ENCODE measurements around the gene OR10G3. TPM values are rescaled to one million over a fixed set of nuclear protein-coding genes. Genes with fewer than 3 reads are reported as not detected.

Gene OR10G3
- total and polyA plus RNA-seq, 2 of the 4 experiments (the other 2 are of a cell fraction): not detected

DNA sequence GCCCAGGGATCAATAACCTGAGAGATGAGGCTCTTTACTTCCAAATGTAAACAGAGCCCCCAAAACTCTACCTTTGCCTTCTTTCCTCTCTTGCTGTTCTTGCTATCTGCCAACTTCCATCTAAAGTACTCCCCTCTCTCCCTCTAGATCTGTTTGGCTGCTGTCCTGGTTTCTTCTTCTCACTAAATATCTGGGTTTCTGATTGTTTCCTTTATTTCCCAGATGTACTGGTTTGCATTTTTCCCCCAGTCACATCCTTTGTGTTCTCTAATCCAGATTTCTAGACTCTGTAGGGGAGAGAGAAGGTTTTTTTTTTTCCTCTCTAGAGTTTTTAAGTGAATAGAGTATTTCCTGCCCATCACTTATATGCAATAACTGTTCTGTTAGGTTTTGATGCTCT is 46.6 kb downstream of the OR10G3 start:
- 0 out of 2 replicates have a peak, but pooled peaks cover 1% of the 10 kb centered on the region for H3K9me3 ChIP-seq (ENCODE audit: control insufficient read depth, insufficient read depth, low read length)
- H3K9me1 ChIP-seq (ENCODE audit: insufficient read depth, low read length): no peaks in the 10 kb centered on the region
- H2AK5ac ChIP-seq (ENCODE audit: low read depth, low read length): no peak overlapping the region
- no peak overlapping the region for H4K5ac ChIP-seq (ENCODE audit: low read depth, low read length)
- dilution Hi-C loops (cut with HindIII; ENCODE audit: low sequenced_read_pairs, unreplicated experiment): no loop called here
- no peak overlapping the region for H3K27ac ChIP-seq (ENCODE audit: insufficient read depth, low read length)
- ATAC-seq (ENCODE audit: low read depth) (no peak), DNase-seq (no peak)
- ChIA-PET POLR2A (ENCODE audit: unreplicated experiment) (no interaction called here), CTCF (interaction anchor here (0.9 kb wide), 1 partner anchor 22 kb away, joined by 4 read pairs; the partner anchor contains the start of gene METTL3)
- H3K27me3 ChIP-seq (ENCODE audit: control insufficient read depth, insufficient read depth, low read length): peaks cover 47% of the 10 kb centered on the region
- no peak overlapping the region for H3K56ac ChIP-seq (ENCODE audit: extremely low read depth, insufficient read depth, low read length)
- no peak overlapping the region for H2BK5ac ChIP-seq (ENCODE audit: low read depth, low read length, poor library complexity, severe bottlenecking)
- H2BK20ac ChIP-seq (ENCODE audit: low read depth, low read length): no peak overlapping the region
- in situ Hi-C loops (cut with MboI; ENCODE audit: low sequenced_read_pairs): no loop called here
- H4K8ac ChIP-seq (ENCODE audit: low read depth in 2 of 2, low read length in 2 of 2): no peak overlapping the region
- no peak overlapping the region for H3K18ac ChIP-seq (ENCODE audit: low read depth, low read length)
- H3K14ac ChIP-seq (replicated peaks; ENCODE audit: low read depth, low read length): no peak overlapping the region
- no TSS peak for BruUV-seq (replicated peaks)
- no peak overlapping the region for H2BK120ac ChIP-seq (ENCODE audit: low read depth, low read length)
- H2BK15ac ChIP-seq (ENCODE audit: low read depth, low read length): no peak overlapping the region
- no peaks in the 10 kb centered on the region for H3K4me1 ChIP-seq (ENCODE audit: control insufficient read depth, insufficient read depth, low read length)
- no peaks in the 10 kb centered on the region for H3K79me1 ChIP-seq (ENCODE audit: low read depth in 1 of 2, low read length in 2 of 2)
- H2AK9ac ChIP-seq (replicated peaks; ENCODE audit: low read depth, low read length, poor library complexity): no peak overlapping the region
- no peaks in the 10 kb centered on the region for H4K20me1 ChIP-seq (ENCODE audit: insufficient read depth, low read length)
- no peak overlapping the region for H3K4me3 ChIP-seq (ENCODE audit: insufficient read depth, low read depth, low read length)
- TF ChIP-seq MAZ (IDR thresholded peaks at IDR 0.05; ENCODE audit: borderline replicate concordance, low read depth, low read length) (no peak), NFE2L2 (IDR thresholded peaks at IDR 0.05; ENCODE audit: low read depth, low read length) (no peak), RAD21 (IDR thresholded peaks at IDR 0.05; ENCODE audit: low read length) (no peak), MXI1 (IDR thresholded peaks at IDR 0.05; ENCODE audit: borderline replicate concordance, low read depth, low read length) (no peak), RFX5 (IDR thresholded peaks at IDR 0.05; ENCODE audit: low read depth, low read length) (no peak)
- intact Hi-C loops (cut with micrococcal nuclease): no loop called here
- no peak overlapping the region for H3K23ac ChIP-seq (ENCODE audit: low read depth, low read length)
- H2AFZ ChIP-seq (replicated peaks; ENCODE audit: low read length, poor library complexity): no peak overlapping the region
- H3K36me3 ChIP-seq (ENCODE audit: control insufficient read depth, insufficient read depth, low read length): no peaks in the 10 kb centered on the region
- no peak overlapping the region for H3K4me2 ChIP-seq (ENCODE audit: low read depth, low read length)
- H3K9ac ChIP-seq (ENCODE audit: low read depth, low read length): no peak overlapping the region
- H4K91ac ChIP-seq (ENCODE audit: insufficient read depth, low read depth, low read length): no peak overlapping the region
- H3K4ac ChIP-seq (ENCODE audit: low read depth, low read length): no peak overlapping the region
